SK-N-SH (cell line): ENCODE measurements around the gene KCTD3. TPM values are rescaled to one million over a fixed set of nuclear protein-coding genes. Genes with fewer than 3 reads are reported as not detected.
A peak's percentile ranks its signal among the peaks of the same experiment; 100 is the strongest.

Experiments used
- CTCF ChIA-PET: fragments of 300-600, 350-600 bp; formaldehyde crosslinking; extraction: SDS; loops from one replicate; lab custom pipeline; 2021; lab: Yijun Ruan, JAX
- POLR2A ChIA-PET: fragments of 350-600 bp; sonication (Branson Sonifier 250); formaldehyde crosslinking; extraction: SDS; loops from one replicate; lab custom pipeline; 2020; ENCODE audit warnings: antibody characterized with exemption, inconsistent platforms; lab: Yijun Ruan, JAX
- DNase-seq: peaks from one replicate; pipeline ENCODE4 v3.0.0; 2012
- H2AFZ ChIP-seq: fragments of 200-600 bp; sonication (generic); 2 replicates; pipeline ENCODE4 v1.8.1; 2016; ENCODE audit warnings: antibody characterized with exemption, mild to moderate bottlenecking, low read depth
- H3F3A ChIP-seq: fragments of 200-600 bp; sonication (generic); replicated peaks from 2 replicates; pipeline ENCODE3; 2016; ENCODE audit warnings: antibody characterized with exemption, mild to moderate bottlenecking; ENCODE audit not compliant: insufficient read depth
- H3K27ac ChIP-seq, 2 experiments: fragments of 200-500 bp in 1 of 2; fragments of 200-600 bp in 1 of 2; sonication (Bioruptor generic) in 1 of 2; sonication (generic), shearing (Covaris generic) in 1 of 2; 2 replicates each; pipeline versions ENCODE4 v1.5.1 to v1.6.1; 2014 to 2016; ENCODE audit warnings: low read depth in 2 of 2, inconsistent platforms in 1 of 2, low read length in 1 of 2, mild to moderate bottlenecking in 1 of 2, mixed read lengths in 1 of 2
- H3K27me3 ChIP-seq: fragments of 200-600 bp; sonication (generic), shearing (Covaris generic); 2 replicates; pipeline ENCODE4 v1.6.1; 2016; ENCODE audit warnings: mixed run types; ENCODE audit not compliant: insufficient read depth
- H3K36me3 ChIP-seq, 2 experiments: fragments of 200-500 bp in 1 of 2; fragments of 200-600 bp in 1 of 2; sonication (Bioruptor generic) in 1 of 2; sonication (generic) in 1 of 2; replicated peaks in 1 of 2; 2 replicates each; pipeline versions ENCODE3 to v1.5.1; 2014 to 2016; ENCODE audit warnings: low read length in 1 of 2, mild to moderate bottlenecking in 1 of 2; ENCODE audit not compliant: insufficient read depth in 2 of 2, control insufficient read depth in 1 of 2
- H3K4me1 ChIP-seq, 2 experiments: fragments of 200-500 bp in 1 of 2; fragments of 200-600 bp in 1 of 2; sonication (Bioruptor generic) in 1 of 2; sonication (generic), shearing (Covaris generic) in 1 of 2; 2 replicates each; pipeline versions ENCODE4 v1.5.1 to v1.6.1; 2014 to 2016; ENCODE audit warnings: low read depth in 1 of 2, low read length in 1 of 2, mixed run types in 1 of 2; ENCODE audit not compliant: insufficient read depth in 2 of 2, control insufficient read depth in 1 of 2
- H3K4me2 ChIP-seq: fragments of 200-600 bp; sonication (generic), shearing (Covaris generic); 2 replicates; pipeline ENCODE4 v1.6.1; 2017; ENCODE audit warnings: mixed run types
- H3K4me3 ChIP-seq, 2 experiments: fragments of 200-500 bp in 1 of 2; fragments of 200-600 bp in 1 of 2; sonication (Bioruptor generic) in 1 of 2; sonication (generic), shearing (Covaris generic) in 1 of 2; 2 replicates each; pipeline versions ENCODE4 v1.5.1 to v1.8.1; 2014 to 2016; ENCODE audit warnings: low read depth in 2 of 2, inconsistent platforms in 1 of 2, low read length in 1 of 2, mild to moderate bottlenecking in 1 of 2, mixed read lengths in 1 of 2, moderate library complexity in 1 of 2
- H3K79me2 ChIP-seq: fragments of 200-600 bp; sonication (generic); 2 replicates; pipeline ENCODE4 v1.8.1; 2017; ENCODE audit warnings: mild to moderate bottlenecking; ENCODE audit not compliant: insufficient read depth
- H3K9ac ChIP-seq: fragments of 200-600 bp; sonication (generic); 2 replicates; pipeline ENCODE4 v1.6.1; 2017; ENCODE audit warnings: mixed run types
- H3K9me2 ChIP-seq: fragments of 200-600 bp; sonication (generic); 2 replicates; pipeline ENCODE4 v1.6.1; 2017; ENCODE audit warnings: mixed run types
- H3K9me3 ChIP-seq: fragments of 200-600 bp; sonication (generic); 2 replicates; pipeline ENCODE4 v1.6.1; 2017; ENCODE audit warnings: mixed run types, mild to moderate bottlenecking, moderate library complexity
- H4K20me1 ChIP-seq: fragments of 200-600 bp; sonication (generic); 2 replicates; pipeline ENCODE4 v1.6.1; 2017; ENCODE audit warnings: mild to moderate bottlenecking, mixed run types; ENCODE audit not compliant: insufficient read depth
- EZH2phosphoT487 ChIP-seq: fragments of 200-600 bp; sonication (generic); IDR thresholded peaks from 2 replicates; pipeline ENCODE4 v1.6.1; 2017; ENCODE audit warnings: low read depth, mixed run types, mild to moderate bottlenecking, antibody characterized with exemption, moderate library complexity, borderline replicate concordance
- MXI1 ChIP-seq: IDR thresholded peaks from 2 replicates; pipeline ENCODE4 v1.6.1; 2012; ENCODE audit warnings: mild to moderate bottlenecking, low read depth, low read length, improper control_type of control experiment
- PBX3 ChIP-seq: IDR thresholded peaks from 2 replicates; pipeline ENCODE4; 2012
- REST ChIP-seq: IDR thresholded peaks from 2 replicates; pipeline ENCODE4 v1.6.1; 2012; ENCODE audit warnings: mild to moderate bottlenecking, low read depth, low read length, moderate library complexity
- RXRA ChIP-seq: IDR thresholded peaks from 2 replicates; pipeline ENCODE4 v1.4.0; 2012; ENCODE audit warnings: low read depth, mild to moderate bottlenecking, borderline replicate concordance
- SMC3 ChIP-seq: IDR thresholded peaks from 2 replicates; pipeline ENCODE4 v1.6.1; 2012; ENCODE audit warnings: low read depth, low read length, improper control_type of control experiment
- TAF1 ChIP-seq: IDR thresholded peaks from 2 replicates; pipeline ENCODE4 v1.6.1; 2012; ENCODE audit warnings: low read depth, mild to moderate bottlenecking, low read length, moderate library complexity, borderline replicate concordance
- USF1 ChIP-seq: IDR thresholded peaks from 2 replicates; pipeline ENCODE4 v1.4.0; 2012; ENCODE audit warnings: low read depth, borderline replicate concordance
- WGBS: methylation state at CpG from one replicate; pipeline ENCODE4 v1.1.6; 2017; ENCODE audit warnings: low lambda C conversion rate; 5-methylcytosine and 5-hydroxymethylcytosine counted together
- polyA plus RNA-seq, 3 experiments: library from polyadenylated mRNA; depleted of rRNA; stranded (reverse); fragments of >200 nt; gene quantifications; 2 replicates each; pipeline ENCODE4 v1.2.3, GENCODE V29; 2012

The KCTD3 gene
- polyA plus RNA-seq, 1 of the 3 experiments (the other 2 are of a cell fraction) = 34.8 TPM

- ChIA-PET CTCF (interaction anchor here (0.8 kb wide), 1 partner anchor 13 kb away, joined by 3 read pairs; no protein-coding TSS in a partner anchor), POLR2A (no interaction called here)
- WGBS = 85% methylated on average over 2 of the region's 2 CpGs
- peaks cover 0 to 4% of the 10 kb centered on the region in 2 experiments; a peak in 2 of 4 replicates for H3K4me1 ChIP-seq
- H2AFZ ChIP-seq = no peak overlapping the region
- no peaks in the 10 kb centered on the region for H3K79me2 ChIP-seq
- H3K27me3 ChIP-seq = no peaks in the 10 kb centered on the region
- H3K9me2 ChIP-seq = no peaks in the 10 kb centered on the region
- no peaks in the 10 kb centered on the region for H3F3A ChIP-seq
- DNase-seq = no peak
- H3K4me2 ChIP-seq = no peak overlapping the region
- H4K20me1 ChIP-seq = no peaks in the 10 kb centered on the region
- no peak overlapping the region for H3K4me3 ChIP-seq
- peaks cover 31 to 56% of the 10 kb centered on the region in 2 experiments for H3K36me3 ChIP-seq
- H3K27ac ChIP-seq = peak overlapping the region in 1 of 2 experiments; percentile 22; a peak in 2 of 4 replicates
- H3K9me3 ChIP-seq = no peaks in the 10 kb centered on the region
- no peak overlapping the region for H3K9ac ChIP-seq
- TF ChIP-seq TAF1 = no peak
- no peak for TF ChIP-seq REST
- TF ChIP-seq PBX3 = peak; percentile 24; the same call in 1 of the 2 replicates
- no peak for TF ChIP-seq RXRA
- TF ChIP-seq USF1 = no peak
Observed at GRCh38 chr1:215595231-215595630, 28.1 kb downstream of the KCTD3 start.

GRCh38 chr1:215597961-215598360, 30.9 kb downstream of the KCTD3 start:
- Histone ChIP-seq H3K4me3 (no peak overlapping the region), H2AFZ (no peak overlapping the region), H3K9me2 (no peaks in the 10 kb centered on the region), H3F3A (no peaks in the 10 kb centered on the region), H4K20me1 (no peaks in the 10 kb centered on the region), H3K4me2 (no peak overlapping the region), H3K9me3 (no peaks in the 10 kb centered on the region), H3K4me1 (peaks cover 0 to 4% of the 10 kb centered on the region in 2 experiments; a peak in 3 of 4 replicates), H3K79me2 (no peaks in the 10 kb centered on the region), H3K27ac (no peak overlapping the region), H3K9ac (no peak overlapping the region), H3K36me3 (peaks cover 27 to 70% of the 10 kb centered on the region in 2 experiments), H3K27me3 (no peaks in the 10 kb centered on the region)
- TF ChIP-seq EZH2phosphoT487 (no peak), MXI1 (no peak), SMC3 (no peak)
- DNase-seq = no peak
- CTCF ChIA-PET = interaction anchor here (0.7 kb wide), 1 partner anchor 1214 kb away, joined by 3 read pairs; no protein-coding TSS in a partner anchor
- POLR2A ChIA-PET = no interaction called here
